GM12878 (cell line): ENCODE results near the gene MAPT.

Experiments used
- CBX3 ChIP-seq: fragments of 200-600 bp; sonication (generic); IDR thresholded peaks from 2 replicates; pipeline ENCODE4 v1.6.1; 2016; ENCODE audit warnings: low read depth, borderline replicate concordance
- CHD1 ChIP-seq: IDR thresholded peaks from 2 replicates; pipeline ENCODE4 v1.6.1; 2012; ENCODE audit warnings: low read depth, low read length, improper control_type of control experiment
- FOS ChIP-seq: IDR thresholded peaks from 3 replicates; pipeline ENCODE4 v1.6.1; 2011; ENCODE audit warnings: borderline replicate concordance; ENCODE audit not compliant: insufficient read length; ENCODE audit errors: extremely low read depth
- POLR2A ChIP-seq: IDR thresholded peaks from 2 replicates; pipeline ENCODE4 v1.6.1; 2011; ENCODE audit warnings: low read depth, mild to moderate bottlenecking, low read length
- SMARCA5 ChIP-seq: fragments of 450-650 bp; IDR thresholded peaks from 2 replicates; pipeline ENCODE4 v1.6.1; 2017; ENCODE audit warnings: mild to moderate bottlenecking
- SREBF2 ChIP-seq: IDR thresholded peaks from 2 replicates; pipeline ENCODE4 v1.6.1; 2012; ENCODE audit warnings: mild to moderate bottlenecking, low read length

DNA sequence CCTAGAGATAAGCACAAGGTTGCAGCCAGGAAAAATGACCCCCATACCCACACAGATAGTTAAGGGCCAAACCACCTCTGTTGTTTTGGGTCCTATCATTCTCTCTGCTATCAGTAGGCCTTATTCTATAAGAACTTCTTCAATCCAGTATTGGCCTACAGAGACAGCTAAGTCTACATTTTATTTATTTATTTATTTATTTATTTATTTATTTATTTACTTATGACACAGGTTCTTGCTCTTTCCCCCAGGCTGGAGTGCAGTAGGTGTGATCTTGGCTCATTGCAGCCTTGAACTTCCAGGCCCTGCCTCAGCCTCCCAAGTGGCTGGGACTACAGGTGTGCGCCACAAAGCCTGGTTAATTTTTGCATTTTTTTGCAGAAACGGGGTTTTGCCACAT, 7.5 kb upstream of the MAPT start:
- no peak for TF ChIP-seq FOS
- no peak for TF ChIP-seq CBX3
- no peak for TF ChIP-seq POLR2A
- no peak for TF ChIP-seq CHD1
- TF ChIP-seq SMARCA5 = no peak
- no peak for TF ChIP-seq SREBF2
